ENCODE results near the gene ZGPAT.
A peak's percentile ranks its signal among the peaks of the same experiment; 100 is the strongest.

The ZGPAT gene

DNA sequence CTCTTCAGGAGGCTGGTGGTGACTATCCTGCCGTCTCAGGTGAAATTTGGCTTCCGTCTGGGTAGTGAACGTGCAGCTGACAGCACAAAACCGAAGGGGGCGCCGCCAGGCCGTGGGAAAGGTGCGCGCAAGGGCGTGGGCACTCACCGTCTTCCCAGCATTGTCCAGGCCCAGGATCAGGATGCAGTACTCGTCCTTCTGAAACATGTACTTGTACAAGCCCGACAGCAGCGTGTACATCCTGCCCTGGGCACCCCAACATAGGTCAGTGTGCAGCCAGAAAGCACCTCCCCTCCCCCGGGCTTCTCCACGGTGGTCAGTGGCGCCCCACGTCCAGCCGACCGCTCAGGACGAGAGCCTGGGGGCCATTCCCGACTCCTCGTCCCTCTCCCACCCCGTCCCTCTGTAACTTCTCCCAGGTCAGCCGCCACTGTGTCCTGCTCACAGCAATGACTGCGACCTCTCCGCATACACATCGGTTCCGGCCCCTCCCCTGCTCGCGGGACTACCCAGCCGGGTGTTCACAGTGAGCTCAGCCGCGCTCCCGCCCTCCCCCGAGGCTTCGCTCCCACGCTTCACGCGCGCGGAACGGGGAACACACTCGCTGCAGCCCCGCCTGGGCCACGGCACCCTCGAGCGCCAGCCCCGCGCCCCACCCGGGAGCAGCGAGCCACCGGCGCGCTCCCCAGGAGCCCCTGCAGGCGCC lies 834 bp upstream of the ZGPAT start:
- Histone ChIP-seq H3K9me3 (no peaks in the 10 kb centered on the region), H3K36me3 (peaks cover 60% of the 10 kb centered on the region)

DNA sequence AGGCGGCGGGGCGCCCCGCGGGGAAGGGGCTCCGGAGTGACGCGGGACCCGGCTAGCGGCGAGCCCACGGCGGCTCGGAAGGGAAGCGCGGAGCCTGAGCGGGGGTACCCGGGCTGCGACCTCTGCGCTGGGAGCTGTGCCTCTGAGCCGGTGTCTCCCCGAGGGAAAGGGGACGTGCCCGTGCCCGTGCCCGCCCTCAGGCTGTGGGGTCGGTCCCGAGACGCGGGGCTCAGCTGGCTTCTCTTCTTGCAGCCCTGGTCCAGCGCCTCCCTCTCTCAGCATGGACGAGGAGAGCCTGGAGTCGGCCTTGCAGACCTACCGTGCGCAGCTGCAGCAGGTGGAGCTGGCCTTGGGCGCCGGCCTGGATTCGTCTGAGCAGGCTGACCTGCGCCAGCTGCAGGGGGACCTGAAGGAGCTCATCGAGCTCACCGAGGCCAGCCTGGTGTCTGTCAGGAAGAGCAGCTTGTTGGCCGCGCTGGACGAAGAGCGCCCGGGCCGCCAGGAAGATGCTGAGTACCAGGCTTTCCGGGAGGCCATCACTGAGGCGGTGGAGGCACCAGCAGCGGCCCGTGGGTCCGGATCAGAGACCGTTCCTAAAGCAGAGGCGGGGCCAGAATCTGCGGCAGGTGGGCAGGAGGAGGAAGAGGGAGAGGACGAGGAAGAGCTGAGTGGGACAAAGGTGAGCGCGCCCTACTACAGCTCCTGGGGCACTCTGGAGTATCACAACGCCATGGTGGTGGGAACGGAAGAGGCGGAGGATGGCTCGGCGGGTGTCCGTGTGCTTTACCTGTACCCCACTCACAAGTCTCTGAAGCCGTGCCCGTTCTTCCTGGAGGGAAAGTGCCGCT lies 686 bp downstream of the ZGPAT start:
- H3K36me3 ChIP-seq, result peaks cover 71% of the 10 kb centered on the region
- H3K4me3 ChIP-seq (ENCODE audit: low read depth in 1 of 2, low read length in 1 of 2), result peak overlapping the region; percentile 74 to 86
- H3K9me3 ChIP-seq, result no peaks in the 10 kb centered on the region
- no peaks in the 10 kb centered on the region for H3K27me3 ChIP-seq
- H3K4me1 ChIP-seq (ENCODE audit: control insufficient read depth in 1 of 2, insufficient read depth in 1 of 2, low read depth in 1 of 2, low read length in 1 of 2), result peaks cover 27 to 31% of the 10 kb centered on the region in 2 experiments
- peak overlapping the region; percentile 86 for H3K27ac ChIP-seq
- TF ChIP-seq CTCF (IDR thresholded peaks at IDR 0.05), result no peak

More for the DNA sequence above, 834 bp upstream of the ZGPAT start:
- H3K4me1 ChIP-seq (ENCODE audit: control insufficient read depth in 1 of 2, insufficient read depth in 1 of 2, low read depth in 1 of 2, low read length in 1 of 2), result peaks cover 27 to 31% of the 10 kb centered on the region in 2 experiments
- peak overlapping the region; percentile 86 for H3K27ac ChIP-seq
- H3K4me3 ChIP-seq (ENCODE audit: low read depth in 1 of 2, low read length in 1 of 2), result peak overlapping the region; percentile 74 to 86
- TF ChIP-seq CTCF (IDR thresholded peaks at IDR 0.05), result no peak
- H3K27me3 ChIP-seq, result no peaks in the 10 kb centered on the region

GRCh38 chr20:63709149-63709527 lies 1.3 kb downstream of the ZGPAT start:
- Histone ChIP-seq H3K27ac (no peak overlapping the region), H3K4me1 (ENCODE audit: control insufficient read depth in 1 of 2, insufficient read depth in 1 of 2, low read depth in 1 of 2, low read length in 1 of 2) (peaks cover 27 to 31% of the 10 kb centered on the region in 2 experiments)

DNA sequence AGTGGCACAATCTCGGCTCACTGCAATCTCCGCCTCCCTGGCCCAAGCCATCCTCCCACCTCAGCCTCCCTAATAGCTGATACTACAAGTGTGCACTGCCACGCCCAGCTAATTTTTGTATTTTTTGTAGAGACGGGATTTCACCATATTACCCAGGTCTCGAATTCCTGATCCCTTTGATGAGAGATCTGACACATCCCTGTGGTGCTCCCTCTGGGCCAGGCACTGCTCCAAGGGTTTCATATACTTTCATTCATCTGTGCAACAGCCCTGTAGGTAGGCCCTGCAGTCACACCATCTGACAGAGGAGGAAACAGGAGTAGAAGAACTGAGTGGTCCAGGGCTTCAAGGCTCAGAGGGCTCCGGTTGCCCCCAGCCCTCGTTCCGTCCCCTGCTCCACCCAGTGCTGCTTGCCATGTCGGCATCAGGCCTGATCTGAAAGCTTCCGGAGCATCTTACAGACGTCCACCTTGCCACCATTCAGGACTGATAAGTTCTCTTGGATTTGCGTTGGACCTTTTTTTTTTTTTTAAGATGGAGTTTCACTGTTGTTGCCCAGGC lies 3.3 kb downstream of the ZGPAT start:
- peaks cover 52% of the 10 kb centered on the region for H3K36me3 ChIP-seq
- no peaks in the 10 kb centered on the region for H3K27me3 ChIP-seq
- H3K4me1 ChIP-seq (ENCODE audit: control insufficient read depth in 1 of 2, insufficient read depth in 1 of 2, low read depth in 1 of 2, low read length in 1 of 2), result peaks cover 27 to 31% of the 10 kb centered on the region in 2 experiments
- H3K4me3 ChIP-seq (ENCODE audit: low read depth in 1 of 2, low read length in 1 of 2), result no peak overlapping the region
- no peaks in the 10 kb centered on the region for H3K9me3 ChIP-seq
- TF ChIP-seq CTCF (IDR thresholded peaks at IDR 0.05), result no peak
- no peak overlapping the region for H3K27ac ChIP-seq

More at GRCh38 chr20:63709149-63709527, 1.3 kb downstream of the ZGPAT start:
- no peak for TF ChIP-seq CTCF (IDR thresholded peaks at IDR 0.05)
- Histone ChIP-seq H3K9me3 (no peaks in the 10 kb centered on the region), H3K4me3 (ENCODE audit: low read depth in 1 of 2, low read length in 1 of 2) (peak overlapping the region; percentile 74 to 86), H3K36me3 (peaks cover 68% of the 10 kb centered on the region), H3K27me3 (no peaks in the 10 kb centered on the region)

GRCh38 chr20:63712191-63712590 lies 4.4 kb downstream of the ZGPAT start:
- no peak for TF ChIP-seq CTCF (IDR thresholded peaks at IDR 0.05)
- Histone ChIP-seq H3K27me3 (no peaks in the 10 kb centered on the region), H3K4me3 (ENCODE audit: low read depth in 1 of 2, low read length in 1 of 2) (no peak overlapping the region), H3K4me1 (ENCODE audit: control insufficient read depth in 1 of 2, insufficient read depth in 1 of 2, low read depth in 1 of 2, low read length in 1 of 2) (peaks cover 17 to 21% of the 10 kb centered on the region in 2 experiments), H3K36me3 (peaks cover 50% of the 10 kb centered on the region), H3K27ac (no peak overlapping the region), H3K9me3 (no peaks in the 10 kb centered on the region)
